Lower leg skin (tissue), 4 donors: ENCODE measurements around the gene F2RL1. TPM values are rescaled to one million over a fixed set of nuclear protein-coding genes. Genes with fewer than 3 reads are reported as not detected.

Experiments
- DNase-seq, 2 donors: peaks; one replicate each; pipeline ENCODE4 v3.0.0-alpha.2; 2019; ENCODE audit warnings: low spot score in 2 of 2
- H3K4me3 ChIP-seq: fragments of 200-600 bp; sonication (generic); 2 replicates; pipeline ENCODE4 v1.5.1; 2017; ENCODE audit warnings: mild to moderate bottlenecking, low read depth; ENCODE audit not compliant: poor library complexity, severe bottlenecking
- CTCF ChIP-seq, 3 donors: fragments of 450-650 bp; IDR thresholded peaks; one replicate each; pipeline ENCODE4 v1.5.1; 2016; ENCODE audit warnings: antibody characterized with exemption in 3 of 3, mild to moderate bottlenecking in 3 of 3, moderate library complexity in 2 of 3
- POLR2A ChIP-seq, 2 donors: fragments of 450-650 bp; IDR thresholded peaks; one replicate each; pipeline ENCODE4 v1.6.1; 2016 to 2017; ENCODE audit warnings: antibody characterized with exemption in 2 of 2, mild to moderate bottlenecking in 1 of 2, moderate library complexity in 1 of 2
- WGBS, 2 donors: methylation state at CpG; one replicate each; pipeline ENCODE4 v1.1.5; 2018; 5-methylcytosine and 5-hydroxymethylcytosine counted together
- intact Hi-C: fragments of 100-400 bp; cut with DNase I; formaldehyde crosslinking; loops from one replicate; pipeline ENCODE4 v1.15.0; 2023; ENCODE audit warnings: low total_unique reads
- total RNA-seq, 4 donors: library from RNA; depleted of rRNA; stranded (reverse); fragments of >200 nt; gene quantifications; one replicate each; pipeline ENCODE4 v1.1.0, GENCODE V29; 2016

Gene F2RL1
- total RNA-seq, 4 donors from 2014 or later: 58.1 to 87.1 (median 66.3) TPM

GRCh38 chr5:76790632-76791290 is 28.1 kb upstream of the F2RL1 start:
- intact Hi-C loops: no loop called here
- WGBS, 2 donors: 12 to 21% methylated on average over 3 of the region's 3 CpGs
- TF ChIP-seq CTCF (IDR thresholded peaks at IDR 0.05) (no peak), POLR2A (IDR thresholded peaks at IDR 0.05) (no peak)
- DNase-seq: peak in 1 of 2 donors; percentile 29
- H3K4me3 ChIP-seq: no peak overlapping the region

GRCh38 chr5:76791461-76791860 is 27.4 kb upstream of the F2RL1 start:
- H3K4me3 ChIP-seq: no peak overlapping the region
- DNase-seq: no peak
- TF ChIP-seq CTCF (IDR thresholded peaks at IDR 0.05): no peak
- TF ChIP-seq POLR2A (IDR thresholded peaks at IDR 0.05): no peak
- 82 to 97% methylated on average over 1 of the region's 1 CpG for WGBS, 2 donors
- intact Hi-C loops: no loop called here

- no peak for DNase-seq
- intact Hi-C loops: no loop called here
- WGBS, 2 donors: 76 to 78% methylated on average over 4 of the region's 4 CpGs
- no peak overlapping the region for H3K4me3 ChIP-seq
- TF ChIP-seq POLR2A (IDR thresholded peaks at IDR 0.05): no peak
- TF ChIP-seq CTCF (IDR thresholded peaks at IDR 0.05): no peak
Observed at GRCh38 chr5:76794871-76795270, 24.0 kb upstream of the F2RL1 start.

GRCh38 chr5:76799588-76799987 is 19.2 kb upstream of the F2RL1 start:
- DNase-seq: no peak
- H3K4me3 ChIP-seq: no peak overlapping the region
- intact Hi-C loops: no loop called here
- 71 to 72% methylated on average over 1 of the region's 1 CpG for WGBS, 2 donors
- TF ChIP-seq POLR2A (IDR thresholded peaks at IDR 0.05) (no peak), CTCF (IDR thresholded peaks at IDR 0.05) (no peak)

GRCh38 chr5:76800579-76800978 is 18.3 kb upstream of the F2RL1 start:
- intact Hi-C loops: no loop called here
- WGBS, 2 donors: 62 to 66% methylated on average over 3 of the region's 3 CpGs
- TF ChIP-seq POLR2A (IDR thresholded peaks at IDR 0.05): no peak
- no peak for TF ChIP-seq CTCF (IDR thresholded peaks at IDR 0.05)
- no peak overlapping the region for H3K4me3 ChIP-seq
- no peak for DNase-seq
